AG10803 (cell line): Measurements from ENCODE around the gene JPH3.

Source experiments
- DNase-seq: peaks from one replicate; pipeline ENCODE4 v3.0.0; 2010; ENCODE audit warnings: low read depth
- H3K4me3 ChIP-seq: 2 replicates; pipeline ENCODE4 v1.5.1; 2011; ENCODE audit warnings: mild to moderate bottlenecking, low read length, control low read depth
- CTCF ChIP-seq: conservative IDR thresholded peaks from 2 replicates; pipeline ENCODE4 v1.5.1; 2011; ENCODE audit warnings: mild to moderate bottlenecking, low read length, control low read depth, inconsistent platforms

Gene JPH3

GRCh38 chr16:87610026-87610425 lies 7.7 kb downstream of the JPH3 start:
- no peak for TF ChIP-seq CTCF
- no peak overlapping the region for H3K4me3 ChIP-seq
- no peak for DNase-seq

- no peak for TF ChIP-seq CTCF
- no peak for DNase-seq
- H3K4me3 ChIP-seq: no peak overlapping the region
Observed at GRCh38 chr16:87611456-87611855, 9.1 kb downstream of the JPH3 start.

DNA sequence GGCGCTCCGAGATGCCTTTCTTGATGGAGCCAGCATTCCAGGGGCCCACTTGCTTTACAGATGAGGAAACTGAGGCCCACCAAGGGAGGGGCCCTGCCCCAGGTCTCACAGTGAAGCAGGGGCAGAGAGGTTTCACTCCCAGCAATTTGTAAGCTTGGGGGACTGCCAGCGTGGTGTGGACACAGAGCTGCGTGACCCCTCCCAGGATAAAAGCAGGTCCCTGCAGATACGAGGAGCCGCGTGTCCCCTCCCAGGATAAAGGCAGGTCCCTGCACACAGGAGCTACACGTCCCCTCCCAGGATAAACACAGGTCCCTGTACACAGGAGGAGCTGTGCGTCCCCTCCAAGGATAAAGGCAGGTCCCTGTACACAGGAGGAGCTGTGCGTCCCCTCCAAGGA lies 11.7 kb downstream of the JPH3 start:
- no peak for TF ChIP-seq CTCF
- no peak overlapping the region for H3K4me3 ChIP-seq
- no peak for DNase-seq

- no peak for TF ChIP-seq CTCF
- no peak for DNase-seq
- no peak overlapping the region for H3K4me3 ChIP-seq
Observed at GRCh38 chr16:87615621-87616041, 13.3 kb downstream of the JPH3 start.

DNA sequence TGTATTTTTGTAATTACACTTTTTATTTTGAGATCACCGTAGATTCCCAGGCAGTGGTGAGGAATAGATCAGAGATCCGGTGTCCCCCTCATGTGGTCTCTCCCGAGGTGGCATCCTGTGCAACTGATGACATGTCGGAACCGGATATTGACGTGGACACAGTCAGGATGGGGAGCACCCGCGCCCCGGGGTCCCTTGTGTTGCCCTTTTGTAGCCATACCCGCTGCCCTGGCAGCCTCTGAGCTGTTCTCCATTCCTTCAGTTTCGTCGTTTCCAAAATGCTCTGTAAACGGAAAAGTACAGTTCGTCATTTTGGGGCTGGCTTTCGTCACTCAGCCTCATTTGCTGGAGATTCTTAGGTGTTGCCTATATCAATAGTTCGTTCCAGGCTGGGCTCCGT lies 14.2 kb downstream of the JPH3 start:
- no peak overlapping the region for H3K4me3 ChIP-seq
- DNase-seq: no peak
- TF ChIP-seq CTCF: no peak

DNA sequence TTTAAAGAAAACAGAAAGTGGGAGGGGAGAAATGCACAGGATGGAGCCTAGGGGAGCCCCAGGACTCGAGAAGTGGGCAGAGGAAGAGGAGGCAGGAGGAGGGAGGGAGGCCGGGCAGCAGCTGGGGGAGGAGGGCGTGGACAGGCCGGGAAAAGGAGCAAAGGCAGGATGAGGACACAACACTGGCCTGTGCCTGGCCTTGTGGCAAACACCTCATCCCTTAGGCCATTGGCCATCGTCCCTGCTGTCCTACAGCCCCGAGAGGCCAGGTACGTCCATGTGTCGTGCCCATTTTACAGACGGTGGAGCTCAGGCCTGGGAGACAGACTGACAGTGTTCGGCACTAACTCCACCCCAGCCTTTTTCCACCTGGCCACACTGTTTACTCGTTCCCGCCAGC lies 15.9 kb downstream of the JPH3 start:
- no peak overlapping the region for H3K4me3 ChIP-seq
- TF ChIP-seq CTCF: no peak
- no peak for DNase-seq

- H3K4me3 ChIP-seq: no peak overlapping the region
- TF ChIP-seq CTCF: no peak
- no peak for DNase-seq
Observed at GRCh38 chr16:87619360-87620200, 17.3 kb downstream of the JPH3 start.
